GM18507 (cell line): ENCODE data around the gene ABHD18.
"Not testable (repeated sequence)": the region's sequence is repeated elsewhere in the genome, so short reads cannot be mapped to it uniquely, and the experiment has no call there.

Source experiments
- DNase-seq: peaks from one replicate; pipeline ENCODE4 v3.0.0; 2011; ENCODE audit warnings: low read depth; ENCODE audit not compliant: insufficient read length; ENCODE audit errors: extremely low spot score
- FAIRE-seq: peaks from 2 replicates; lab custom pipeline; 2011; peaks lifted over from hg19 to GRCh38; lab: Jason Lieb, UNC

Gene ABHD18

GRCh38 chr4:127982445-127982844, 17.2 kb downstream of the ABHD18 start:
- no peak for DNase-seq

GRCh38 chr4:127985989-127986388, 20.8 kb downstream of the ABHD18 start:
- peak; percentile 18 for FAIRE-seq
- DNase-seq = no peak

More at GRCh38 chr4:127982445-127982844, 17.2 kb downstream of the ABHD18 start:
- FAIRE-seq = no peak

GRCh38 chr4:127988638-127989037, 23.4 kb downstream of the ABHD18 start:
- FAIRE-seq = no peak

GRCh38 chr4:127993151-127993550, 27.9 kb downstream of the ABHD18 start:
- FAIRE-seq (no peak), DNase-seq (no peak)

More at GRCh38 chr4:127988638-127989037, 23.4 kb downstream of the ABHD18 start:
- DNase-seq = no peak

- DNase-seq (no peak), FAIRE-seq (no peak)
These were observed 30.6 kb downstream of the ABHD18 start for GRCh38 chr4:127995776-127996175.

GRCh38 chr4:127996521-127996920, 31.3 kb downstream of the ABHD18 start:
- DNase-seq, FAIRE-seq: not testable (repeated sequence)

- FAIRE-seq (peak; percentile 87), DNase-seq (peak; percentile 36)
These were observed 32.6 kb downstream of the ABHD18 start for GRCh38 chr4:127997534-127998388.

- FAIRE-seq (no peak), DNase-seq (no peak)
These were observed 41.4 kb downstream of the ABHD18 start for GRCh38 chr4:128006592-128006991.

GRCh38 chr4:128009428-128009827, 44.2 kb downstream of the ABHD18 start:
- DNase-seq = no peak
- FAIRE-seq = no peak

GRCh38 chr4:128025319-128025718, 60.1 kb downstream of the ABHD18 start:
- FAIRE-seq (no peak), DNase-seq (no peak)

GRCh38 chr4:128029907-128030306, 64.7 kb downstream of the ABHD18 start:
- no peak for FAIRE-seq
- no peak for DNase-seq

- FAIRE-seq (no peak), DNase-seq (no peak)
These were observed 66.7 kb downstream of the ABHD18 start for GRCh38 chr4:128031756-128032384.

- DNase-seq = no peak
- FAIRE-seq = no peak
These were observed 74.4 kb downstream of the ABHD18 start for GRCh38 chr4:128039568-128039967.

- not testable (repeated sequence) for FAIRE-seq, DNase-seq
These were observed 81.8 kb downstream of the ABHD18 start for GRCh38 chr4:128047019-128047418.

GRCh38 chr4:128047514-128047913, 82.3 kb downstream of the ABHD18 start:
- not testable (repeated sequence) for DNase-seq, FAIRE-seq

GRCh38 chr4:128051229-128051628, 86.0 kb downstream of the ABHD18 start:
- not testable (repeated sequence) for DNase-seq

GRCh38 chr4:128054907-128055306, 89.7 kb downstream of the ABHD18 start:
- not testable (repeated sequence) for FAIRE-seq, DNase-seq

More at GRCh38 chr4:128051229-128051628, 86.0 kb downstream of the ABHD18 start:
- FAIRE-seq = not testable (repeated sequence)

GRCh38 chr4:128055441-128056206, 90.4 kb downstream of the ABHD18 start:
- DNase-seq = not testable (repeated sequence)

GRCh38 chr4:128056396-128056795, 91.2 kb downstream of the ABHD18 start:
- no peak for DNase-seq

More at GRCh38 chr4:128055441-128056206, 90.4 kb downstream of the ABHD18 start:
- not testable (repeated sequence) for FAIRE-seq

More at GRCh38 chr4:128056396-128056795, 91.2 kb downstream of the ABHD18 start:
- no peak for FAIRE-seq
